ENCODE results near the gene DNAH9.

- TF ChIP-seq CTCF (IDR thresholded peaks at IDR 0.05) = no peak
- TF ChIP-seq POLR2A (IDR thresholded peaks at IDR 0.05) = no peak
- TF ChIP-seq POLR2AphosphoS5 (IDR thresholded peaks at IDR 0.05) = no peak
- TF ChIP-seq EP300 (IDR thresholded peaks at IDR 0.05) = no peak
Observed at GRCh38 chr17:11559601-11560000, 38.7 kb upstream of the DNAH9 start.
